ENCODE data around the gene RBCK1.

The RBCK1 gene

GRCh38 chr20:400128-400453, 8.0 kb upstream of the RBCK1 start:
- DNase-seq: no peak

GRCh38 chr20:400454-401275, 7.4 kb upstream of the RBCK1 start:
- no peak for DNase-seq

GRCh38 chr20:401682-402495, 6.2 kb upstream of the RBCK1 start:
- DNase-seq: no peak

- DNase-seq: no peak
These were observed 5.6 kb upstream of the RBCK1 start for GRCh38 chr20:402496-402885.

DNA sequence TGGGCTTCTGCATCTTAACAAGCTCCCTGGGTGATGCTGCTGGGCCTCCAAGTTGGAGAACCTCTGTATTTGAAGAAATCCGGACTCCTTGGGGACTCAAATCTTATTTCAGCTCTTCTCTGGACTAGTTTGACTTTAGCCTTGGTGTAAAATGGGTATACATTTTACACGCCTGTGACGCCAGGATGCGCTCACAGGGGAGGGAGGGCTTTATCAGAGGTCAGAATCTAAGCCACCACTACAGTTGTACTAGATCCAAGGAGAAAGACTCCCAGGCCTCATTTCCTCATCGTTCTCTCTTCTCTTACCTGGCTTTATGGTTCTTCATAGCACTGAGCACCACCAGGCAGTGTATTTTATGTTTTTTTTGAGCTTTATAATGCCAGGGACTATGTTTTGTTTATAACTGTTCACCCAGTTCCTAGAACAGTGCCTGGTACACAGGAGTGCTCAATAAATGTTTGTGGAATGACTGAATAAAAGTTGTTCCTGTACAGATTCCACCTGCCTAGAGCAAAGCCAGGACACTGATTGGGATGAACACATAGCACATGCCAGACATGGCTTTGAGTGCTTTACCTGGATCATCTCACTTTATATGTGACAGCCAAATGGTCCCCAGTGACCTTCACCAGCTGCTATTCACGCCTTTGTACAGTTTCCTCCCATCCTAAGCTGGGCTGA, 5.1 kb upstream of the RBCK1 start:
- DNase-seq: no peak

DNA sequence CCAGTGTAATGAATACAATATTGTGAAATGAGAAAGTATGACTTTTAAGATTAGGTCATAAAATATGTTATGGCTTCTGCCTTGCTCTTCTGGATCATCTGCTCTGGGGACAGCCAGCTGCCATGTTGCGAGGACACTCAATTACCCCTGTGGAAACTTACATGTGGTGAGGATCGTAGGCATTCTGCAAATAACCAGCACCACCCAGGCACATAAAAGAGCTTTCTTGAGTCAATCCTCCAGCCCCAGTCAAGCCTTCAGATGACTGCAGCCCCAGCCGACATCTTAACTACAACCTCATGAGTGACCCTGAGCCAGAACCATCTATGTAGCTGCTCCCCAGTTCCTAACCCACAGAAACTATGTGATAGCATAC, 4.5 kb upstream of the RBCK1 start:
- DNase-seq: no peak

- DNase-seq: no peak
These were observed 4.0 kb upstream of the RBCK1 start for GRCh38 chr20:404088-404487.

GRCh38 chr20:406200-407132, 1.6 kb upstream of the RBCK1 start:
- DNase-seq: no peak

DNA sequence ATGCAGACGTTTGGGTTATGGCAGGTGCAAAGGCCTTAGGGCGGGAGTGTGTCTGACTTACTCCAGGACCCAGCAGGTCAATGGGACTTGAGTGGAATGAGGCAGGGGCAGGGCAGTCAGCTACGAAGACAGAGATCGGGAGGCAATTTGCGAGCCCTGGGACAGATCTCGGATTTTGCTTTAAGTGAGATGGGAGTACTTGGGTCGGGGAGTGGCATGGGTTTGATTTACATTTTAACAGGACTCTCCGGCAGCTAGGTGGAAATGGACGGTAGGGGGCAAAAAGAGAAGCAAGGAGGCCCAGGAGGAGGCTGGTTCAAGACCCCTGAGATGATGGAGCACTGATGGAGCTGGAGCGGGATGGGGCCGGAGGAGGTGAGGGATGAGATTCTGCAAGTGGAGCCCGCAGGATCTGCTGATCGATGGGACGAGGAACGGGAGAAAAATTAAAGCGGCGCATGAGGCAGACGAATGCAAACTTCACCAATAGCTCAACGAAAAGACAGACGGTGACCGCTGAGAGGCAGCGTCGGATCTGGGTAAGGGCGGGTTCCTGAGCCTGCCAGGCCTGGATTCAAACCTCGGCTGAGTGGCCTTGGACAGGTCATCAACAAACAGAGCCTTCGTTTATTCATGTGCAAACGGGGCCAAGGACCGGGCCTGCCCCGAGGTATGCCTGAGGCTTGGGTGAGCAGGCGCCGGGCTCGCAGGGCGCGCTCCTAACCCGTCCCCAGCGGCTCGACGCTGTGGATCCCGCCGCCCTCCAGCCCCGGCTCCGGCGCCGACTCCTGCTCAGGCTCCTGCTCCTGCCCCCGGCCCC, 756 bp upstream of the RBCK1 start:
- no peak for DNase-seq

DNA sequence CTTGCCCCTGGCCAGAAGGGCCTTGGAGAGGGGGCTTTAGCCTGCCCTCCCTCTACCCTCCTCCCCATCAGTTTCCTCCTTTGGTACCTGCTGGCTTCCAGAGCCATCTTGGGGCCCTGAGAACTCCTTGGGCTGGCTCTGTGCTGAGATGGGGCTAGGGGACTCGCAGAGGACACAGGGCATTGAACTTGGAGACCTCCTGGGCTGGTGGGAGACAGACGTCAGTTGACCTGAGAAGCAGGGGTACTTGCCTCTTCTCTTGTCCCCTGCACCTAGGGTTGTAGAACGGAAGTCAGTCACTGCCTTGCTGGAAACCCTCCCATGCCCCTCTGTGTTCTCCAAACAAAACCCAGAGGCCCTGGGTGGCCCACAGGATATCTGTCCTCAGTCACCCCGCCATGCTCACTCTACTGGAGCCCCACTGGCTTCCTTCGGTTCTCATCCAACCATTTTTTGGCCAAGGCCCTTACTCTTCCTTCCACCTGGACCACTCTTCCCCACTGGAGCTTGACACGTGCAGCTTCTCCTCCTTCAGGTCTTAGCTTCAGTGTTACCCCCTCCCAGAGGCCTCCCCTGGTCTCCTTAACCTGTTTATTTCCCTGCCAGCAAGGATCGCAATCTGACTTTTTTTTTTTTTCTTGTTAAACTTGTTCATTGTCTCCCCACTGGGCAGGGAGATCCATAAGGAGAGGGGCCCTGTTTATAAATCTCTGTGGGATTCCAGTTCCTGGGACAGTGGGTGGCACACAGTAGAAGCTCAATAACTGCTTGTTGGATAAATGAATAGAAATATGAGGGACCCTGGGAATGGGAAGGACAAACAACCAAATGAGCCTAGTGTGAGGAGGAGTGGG, 971 bp downstream of the RBCK1 start:
- DNase-seq: no peak

GRCh38 chr20:409697-410559, 1.8 kb downstream of the RBCK1 start:
- DNase-seq: no peak

DNA sequence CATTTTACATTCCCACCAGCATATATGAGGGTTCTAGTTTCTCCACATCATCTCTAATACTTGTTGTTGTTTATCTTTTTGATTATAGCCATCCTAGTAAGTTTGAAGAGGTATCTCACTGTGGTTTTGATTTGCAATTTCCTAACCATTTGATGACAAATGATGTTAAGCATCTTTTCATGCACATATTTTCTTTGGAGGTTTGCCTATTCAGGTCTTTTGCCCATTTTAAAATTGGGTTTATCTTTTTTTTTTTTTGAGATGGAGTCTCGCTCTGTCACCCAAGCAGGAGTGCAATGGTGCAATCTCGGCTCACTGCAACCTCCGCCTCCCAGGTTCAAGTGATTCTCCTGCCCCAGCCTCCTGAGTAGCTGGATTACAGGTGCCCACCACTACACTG, 4.0 kb downstream of the RBCK1 start:
- DNase-seq: no peak

GRCh38 chr20:414161-414560, 6.1 kb downstream of the RBCK1 start:
- DNase-seq: no peak

DNA sequence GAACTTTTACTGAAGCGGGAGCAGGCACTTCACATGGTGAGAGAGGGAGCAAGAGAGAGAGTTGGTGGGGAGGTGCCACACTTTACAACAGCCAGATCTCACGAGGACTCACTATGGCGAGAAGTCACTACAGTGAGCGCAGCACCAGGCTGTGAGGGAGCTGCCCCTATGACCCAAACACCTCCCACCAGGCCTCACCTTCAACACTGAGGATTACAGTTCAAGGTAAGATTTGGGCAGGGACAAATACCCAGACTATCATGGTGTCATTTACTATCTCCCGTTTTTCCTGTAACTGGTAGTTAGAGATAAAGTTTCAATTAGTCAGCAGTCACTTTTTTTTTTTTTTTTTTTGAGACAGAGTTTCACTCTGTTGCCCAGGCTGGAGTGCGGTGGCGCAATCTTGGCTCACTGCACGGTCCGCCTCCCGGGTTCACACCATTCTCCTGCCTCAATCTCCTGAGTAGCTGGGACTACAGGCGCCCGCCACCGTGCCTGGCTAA, 7.8 kb downstream of the RBCK1 start:
- no peak for DNase-seq

GRCh38 chr20:416950-417800, 9.1 kb downstream of the RBCK1 start:
- no peak for DNase-seq

GRCh38 chr20:417801-418342, 9.8 kb downstream of the RBCK1 start:
- DNase-seq: no peak

GRCh38 chr20:418858-419365, 10.8 kb downstream of the RBCK1 start:
- no peak for DNase-seq

DNA sequence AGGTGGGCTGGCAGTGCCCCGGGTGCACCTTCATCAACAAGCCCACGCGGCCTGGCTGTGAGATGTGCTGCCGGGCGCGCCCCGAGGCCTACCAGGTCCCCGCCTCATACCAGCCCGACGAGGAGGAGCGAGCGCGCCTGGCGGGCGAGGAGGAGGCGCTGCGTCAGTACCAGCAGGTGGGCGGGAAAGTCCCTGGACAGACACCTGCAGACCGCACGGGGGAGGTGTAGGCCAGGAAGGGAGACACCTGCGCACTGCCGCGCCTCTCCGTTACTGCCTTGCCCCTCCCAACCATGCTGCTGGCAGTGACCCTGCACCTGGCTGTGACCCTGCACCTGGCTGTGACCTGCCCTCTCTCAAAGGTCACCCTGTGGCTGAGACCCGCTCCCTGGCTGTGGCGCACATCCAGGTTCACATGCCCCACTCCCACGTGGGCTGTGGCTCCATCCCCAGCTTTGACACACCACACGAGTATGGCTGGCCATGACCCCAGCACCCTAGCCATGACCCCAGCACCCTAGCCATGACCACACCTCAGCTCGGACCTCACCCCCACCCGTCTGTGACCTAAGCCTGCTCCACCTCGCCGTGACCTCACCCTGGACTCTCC, 11.6 kb downstream of the RBCK1 start:
- DNase-seq: no peak
